Motor neuron (in vitro differentiated cells): ENCODE measurements around the gene IGFBP1. TPM values are rescaled to one million over a fixed set of nuclear protein-coding genes. Genes with fewer than 3 reads are reported as not detected.
"Not testable (repeated sequence)": the region's sequence is repeated elsewhere in the genome, so short reads cannot be mapped to it uniquely, and the experiment has no call there.

ENCODE experiments used
- ATAC-seq, 8 experiments: fragments of 200-7000 bp; cut with Tn5 transposase; replicated peaks in 6 of 8; 2 replicates each; pipeline ENCODE4 v1.8.0; 2021; ENCODE audit warnings: mild to moderate bottlenecking in 8 of 8, moderate library complexity in 8 of 8
- H3K27ac ChIP-seq, 2 donors: fragments of 250-450 bp; sonication (Bioruptor Pico); 2 replicates each; pipeline ENCODE4 v1.9.0; 2021; ENCODE audit warnings: antibody characterized with exemption in 2 of 2, mild to moderate bottlenecking in 2 of 2, moderate library complexity in 1 of 2
- H3K4me1 ChIP-seq, 2 donors: fragments of 250-450 bp; sonication (Bioruptor Pico); replicated peaks in 1 of 2; 2 replicates each; pipeline ENCODE4 v1.6.1; 2021; ENCODE audit warnings: antibody characterized with exemption in 2 of 2, mild to moderate bottlenecking in 2 of 2, moderate library complexity in 1 of 2
- H3K4me3 ChIP-seq, 5 donors: fragments of 250-450 bp; sonication (Bioruptor Pico); 2 replicates each; pipeline ENCODE4 v1.9.0; 2021; ENCODE audit warnings: antibody characterized with exemption in 5 of 5, mild to moderate bottlenecking in 5 of 5, moderate library complexity in 4 of 5
- WGBS, 10 experiments: fragments of 450-650 bp; shearing (Covaris generic); methylation state at CpG; one replicate each; pipeline ENCODE4 v1.0.0; 2022; 5-methylcytosine and 5-hydroxymethylcytosine counted together
- in situ Hi-C, 9 experiments: fragments of 400-800 bp; cut with MboI; loops; one replicate each; pipeline ENCODE4 v1.15.0; 2021; ENCODE audit warnings: low sequenced_read_pairs in 9 of 9, low pct_unique_long_range_greater_than_20kb in 2 of 9; ENCODE audit not compliant: unreplicated experiment in 9 of 9
- total RNA-seq, 8 experiments: library from RNA; unstranded; fragments of 300-600 nt; gene quantifications; 2 replicates each; pipeline versions ENCODE4 v1.2.3 to v1.2.4, GENCODE V29; 2022

Gene IGFBP1
- total RNA-seq, 8 experiments from 2014 or later, result not detected

- ATAC-seq, result peak in 2 of 8 experiments; percentile 67 to 94
- H3K4me3 ChIP-seq, result no peak overlapping the region
- WGBS, 10 experiments, result 60 to 80% (median 73%) methylated on average over 1 to 6 of the region's 6 CpGs; no CpG with 5 or more reads in 6 of the 10 experiments
- in situ Hi-C loops, result loop anchor here in 2 of 9 experiments (25.0 kb wide), 1 partner anchor 425 kb away; no protein-coding TSS in a partner anchor
- no peaks in the 10 kb centered on the region for H3K4me1 ChIP-seq
- no peak overlapping the region for H3K27ac ChIP-seq
These were observed 49.0 kb downstream of the IGFBP1 start for GRCh38 chr7:45937301-45937700.

- Histone ChIP-seq H3K27ac (no peak overlapping the region), H3K4me1 (no peaks in the 10 kb centered on the region), H3K4me3 (no peak overlapping the region)
- in situ Hi-C loops, result loop anchor here in 2 of 9 experiments (25.0 kb wide), 1 partner anchor 424 kb away; no protein-coding TSS in a partner anchor
- WGBS, 10 experiments, result 80 to 100% methylated on average over 1 of the region's 2 CpGs; no CpG with 5 or more reads in 8 of the 10 experiments
- ATAC-seq, result no peak
These were observed 49.6 kb downstream of the IGFBP1 start for GRCh38 chr7:45937862-45938261.

GRCh38 chr7:45938626-45939302 lies 50.5 kb downstream of the IGFBP1 start:
- Histone ChIP-seq H3K4me3 (no peak overlapping the region), H3K4me1 (no peaks in the 10 kb centered on the region), H3K27ac (no peak overlapping the region)
- no peak for ATAC-seq
- WGBS, 10 experiments, result 72 to 97% (median 87%) methylated on average over 1 to 15 of the region's 22 CpGs; no CpG with 5 or more reads in 3 of the 10 experiments
- in situ Hi-C loops, result loop anchor here in 2 of 9 experiments (25.0 kb wide), 1 partner anchor 424 kb away; no protein-coding TSS in a partner anchor

- in situ Hi-C loops, result loop anchor here in 2 of 9 experiments (25.0 kb wide), 1 partner anchor 423 kb away; no protein-coding TSS in a partner anchor
- no peak overlapping the region for H3K27ac ChIP-seq
- 77 to 100% (median 89%) methylated on average over 3 to 9 of the region's 11 CpGs; no CpG with 5 or more reads in 2 of the 10 experiments for WGBS, 10 experiments
- H3K4me3 ChIP-seq, result no peak overlapping the region
- no peaks in the 10 kb centered on the region for H3K4me1 ChIP-seq
- ATAC-seq, result no peak
These were observed 51.3 kb downstream of the IGFBP1 start for GRCh38 chr7:45939574-45939973.

GRCh38 chr7:45940237-45940781 lies 52.0 kb downstream of the IGFBP1 start:
- ATAC-seq, H3K4me3 ChIP-seq, H3K4me1 ChIP-seq, H3K27ac ChIP-seq: not testable (repeated sequence)
- 82 to 100% (median 91%) methylated on average over 4 to 13 of the region's 14 CpGs; no CpG with 5 or more reads in 1 of the 10 experiments for WGBS, 10 experiments
- in situ Hi-C loops, result loop anchor here in 2 of 9 experiments (25.0 kb wide), 1 partner anchor 422 kb away; no protein-coding TSS in a partner anchor

- Histone ChIP-seq H3K4me1 (no peaks in the 10 kb centered on the region), H3K27ac (no peak overlapping the region), H3K4me3 (no peak overlapping the region)
- in situ Hi-C loops, result loop anchor here in 2 of 9 experiments (25.0 kb wide), 1 partner anchor 421 kb away; no protein-coding TSS in a partner anchor
- no peak for ATAC-seq
- WGBS, 10 experiments, result 52 to 96% (median 77%) methylated on average over 2 to 7 of the region's 7 CpGs; no CpG with 5 or more reads in 1 of the 10 experiments
These were observed 52.7 kb downstream of the IGFBP1 start for GRCh38 chr7:45940939-45941338.

Other genes starting within 250 kb of the IGFBP1 start
- gene CCDC201, start 15.4 kb upstream of the IGFBP1 start, total RNA-seq, result under 1 TPM in 4 of 8 experiments, not detected in 4; 0.09 to 0.28 (median 0.16) TPM
- 100 to 1,000 TPM in 1 of 8 experiments, 10 to 100 TPM in 1, 1 to 10 TPM in 3, under 1 TPM in 1, not detected in 2; 0.92 to 187 (median 3.3) TPM for gene IGFBP3, start 32.8 kb downstream of the IGFBP1 start, total RNA-seq